Measurements from ENCODE around the gene ZNF324. TPM values are rescaled to one million over a fixed set of nuclear protein-coding genes. Genes with fewer than 3 reads are reported as not detected.
A peak's percentile ranks its signal among the peaks of the same experiment; 100 is the strongest.
"Not testable (repeated sequence)": the region's sequence is repeated elsewhere in the genome, so short reads cannot be mapped to it uniquely, and the experiment has no call there.

Gene ZNF324
- 1 to 10 TPM; 3.2 to 5.8 (median 4.2) TPM for polyA plus RNA-seq
- long read RNA-seq, donor 1, transcript ZNF324-201 (4 exons, 3,000 nt), result major isoform, 6 of 11 reads
- long read RNA-seq, donor 1, partial matches to known transcripts, result 5 of 11 reads
- long read RNA-seq, donor 1, other reads (novel, unspliced or antisense), result 0 of 11 reads
- long read RNA-seq, donor 2, partial matches to known transcripts, result 0 of 1 reads
- long read RNA-seq, donor 2, other reads (novel, unspliced or antisense), result 0 of 1 reads
- long read RNA-seq, donor 3, partial matches to known transcripts, result 5 of 6 reads
- long read RNA-seq, donor 3, other reads (novel, unspliced or antisense), result 0 of 6 reads
- long read RNA-seq, donor 4, result 0 reads
- long read RNA-seq, donor 5, partial matches to known transcripts, result 0 of 1 reads
- long read RNA-seq, donor 5, other reads (novel, unspliced or antisense), result 0 of 1 reads
- long read RNA-seq, donor 6, partial matches to known transcripts, result 0 of 1 reads
- long read RNA-seq, donor 6, other reads (novel, unspliced or antisense), result 0 of 1 reads
- long read RNA-seq, donor 7, partial matches to known transcripts, result 0 of 3 reads
- long read RNA-seq, donor 7, other reads (novel, unspliced or antisense), result 0 of 3 reads
- long read RNA-seq, donor 8, result 0 reads
- long read RNA-seq, donor 9, result 0 reads
- long read RNA-seq, donor 10, partial matches to known transcripts, result 10 of 12 reads
- long read RNA-seq, donor 10, other reads (novel, unspliced or antisense), result 0 of 12 reads

GRCh38 chr19:58466760-58467589 is at the start of gene ZNF324:
TSS of gene ZNF324 (plus strand) at chr19:58467080. CDS start at chr19:58469186, 2,106 bp downstream.
- Histone ChIP-seq H3K9me3 (ENCODE audit: control insufficient read depth in 2 of 2, insufficient read depth in 1 of 2, low read depth in 1 of 2, low read length in 1 of 2) (no peaks in the 10 kb centered on the region), H3K4me1 (ENCODE audit: control insufficient read depth in 3 of 3, insufficient read depth in 2 of 3, low read depth in 1 of 3, low read length in 2 of 3) (peaks cover 0 to 10% (median 0%) of the 10 kb centered on the region in 3 donors), H3K4me3 (ENCODE audit: low read depth in 1 of 3, low read length in 3 of 3) (peak within 1 kb of the TSS; percentile 71 to 100 (median 87)), H3K36me3 (ENCODE audit: control insufficient read depth in 3 of 3, insufficient read depth in 2 of 3, low read depth in 1 of 3, low read length in 3 of 3) (peaks cover 0 to 25% (median 0%) of the 10 kb centered on the region in 3 donors), H3K27me3 (ENCODE audit: control insufficient read depth in 3 of 3, insufficient read depth in 3 of 3, low read length in 3 of 3) (no peaks in the 10 kb centered on the region), H3K27ac (ENCODE audit: low read depth in 1 of 3, low read length in 2 of 3) (peak within 1 kb of the TSS; percentile 38 to 77 (median 60))
- WGBS, 3 donors, result 0% methylated on average over 78 to 92 of the region's 92 CpGs
- FAIRE-seq (no peak), DNase-seq (peak; percentile 97 to 99)

GRCh38 chr19:58428617-58429016 is 38.3 kb upstream of the ZNF324 start:
- H3K27ac ChIP-seq (ENCODE audit: low read depth in 1 of 3, low read length in 2 of 3), result no peak overlapping the region
- WGBS, 3 donors, result 64 to 79% (median 78%) methylated on average over 1 of the region's 1 CpG
- no peak for FAIRE-seq
- no peaks in the 10 kb centered on the region for H3K27me3 ChIP-seq (ENCODE audit: control insufficient read depth in 3 of 3, insufficient read depth in 3 of 3, low read length in 3 of 3)
- no peaks in the 10 kb centered on the region for H3K4me1 ChIP-seq (ENCODE audit: control insufficient read depth in 3 of 3, insufficient read depth in 2 of 3, low read depth in 1 of 3, low read length in 2 of 3)
- H3K4me3 ChIP-seq (ENCODE audit: low read depth in 1 of 3, low read length in 3 of 3), result no peak overlapping the region
- H3K9me3 ChIP-seq (ENCODE audit: control insufficient read depth in 2 of 2, insufficient read depth in 1 of 2, low read depth in 1 of 2, low read length in 1 of 2), result peaks cover 3 to 87% of the 10 kb centered on the region in 2 donors
- no peak for DNase-seq
- peaks cover 0 to 5% (median under 1%) of the 10 kb centered on the region in 3 donors for H3K36me3 ChIP-seq (ENCODE audit: control insufficient read depth in 3 of 3, insufficient read depth in 2 of 3, low read depth in 1 of 3, low read length in 3 of 3)

GRCh38 chr19:58429745-58430144 is 37.1 kb upstream of the ZNF324 start:
- Histone ChIP-seq H3K27ac (ENCODE audit: low read depth in 1 of 3, low read length in 2 of 3) (no peak overlapping the region), H3K36me3 (ENCODE audit: control insufficient read depth in 3 of 3, insufficient read depth in 2 of 3, low read depth in 1 of 3, low read length in 3 of 3) (peaks cover 6 to 15% (median 12%) of the 10 kb centered on the region in 3 donors), H3K27me3 (ENCODE audit: control insufficient read depth in 3 of 3, insufficient read depth in 3 of 3, low read length in 3 of 3) (no peaks in the 10 kb centered on the region), H3K9me3 (ENCODE audit: control insufficient read depth in 2 of 2, insufficient read depth in 1 of 2, low read depth in 1 of 2, low read length in 1 of 2) (peaks cover 5 to 95% of the 10 kb centered on the region in 2 donors), H3K4me1 (ENCODE audit: control insufficient read depth in 3 of 3, insufficient read depth in 2 of 3, low read depth in 1 of 3, low read length in 2 of 3) (no peaks in the 10 kb centered on the region), H3K4me3 (ENCODE audit: low read depth in 1 of 3, low read length in 3 of 3) (no peak overlapping the region)
- no peak for FAIRE-seq
- DNase-seq, result no peak

- H3K4me3 ChIP-seq (ENCODE audit: low read depth in 1 of 3, low read length in 3 of 3), result no peak overlapping the region
- H3K4me1 ChIP-seq (ENCODE audit: control insufficient read depth in 3 of 3, insufficient read depth in 2 of 3, low read depth in 1 of 3, low read length in 2 of 3), result peaks cover 0 to 3% (median 0%) of the 10 kb centered on the region in 3 donors
- H3K36me3 ChIP-seq (ENCODE audit: control insufficient read depth in 3 of 3, insufficient read depth in 2 of 3, low read depth in 1 of 3, low read length in 3 of 3), result peaks cover 6 to 47% (median 23%) of the 10 kb centered on the region in 3 donors
- 97 to 100% (median 98%) methylated on average over 2 of the region's 2 CpGs for WGBS, 3 donors
- FAIRE-seq (no peak), DNase-seq (no peak)
- H3K9me3 ChIP-seq (ENCODE audit: control insufficient read depth in 2 of 2, insufficient read depth in 1 of 2, low read depth in 1 of 2, low read length in 1 of 2), result peaks cover 9 to 96% of the 10 kb centered on the region in 2 donors
- H3K27ac ChIP-seq (ENCODE audit: low read depth in 1 of 3, low read length in 2 of 3), result no peak overlapping the region
- no peaks in the 10 kb centered on the region for H3K27me3 ChIP-seq (ENCODE audit: control insufficient read depth in 3 of 3, insufficient read depth in 3 of 3, low read length in 3 of 3)
Measured at GRCh38 chr19:58434217-58434616, 32.7 kb upstream of the ZNF324 start.

GRCh38 chr19:58439576-58440554 is 27.0 kb upstream of the ZNF324 start, which contains the start of gene ZNF132:
TSS of gene ZNF132 (minus strand) at chr19:58440153. CDS start at chr19:58439821, 332 bp downstream.
- Histone ChIP-seq H3K27me3 (ENCODE audit: control insufficient read depth in 3 of 3, insufficient read depth in 3 of 3, low read length in 3 of 3) (peaks cover 0 to 3% (median 0%) of the 10 kb centered on the region in 3 donors), H3K36me3 (ENCODE audit: control insufficient read depth in 3 of 3, insufficient read depth in 2 of 3, low read depth in 1 of 3, low read length in 3 of 3) (peaks cover 0 to 31% (median 10%) of the 10 kb centered on the region in 3 donors), H3K9me3 (ENCODE audit: control insufficient read depth in 2 of 2, insufficient read depth in 1 of 2, low read depth in 1 of 2, low read length in 1 of 2) (peaks cover 3 to 56% of the 10 kb centered on the region in 2 donors), H3K27ac (ENCODE audit: low read depth in 1 of 3, low read length in 2 of 3) (peak within 1 kb of the TSS in 2 of 3 donors; percentile 54 to 84), H3K4me3 (ENCODE audit: low read depth in 1 of 3, low read length in 3 of 3) (peak within 1 kb of the TSS; percentile 49 to 75 (median 58)), H3K4me1 (ENCODE audit: control insufficient read depth in 3 of 3, insufficient read depth in 2 of 3, low read depth in 1 of 3, low read length in 2 of 3) (peaks cover 0 to 13% (median 2%) of the 10 kb centered on the region in 3 donors)
- WGBS, 3 donors, result 6 to 12% (median 10%) methylated on average over 57 to 59 of the region's 59 CpGs
- DNase-seq (peak; percentile 99 to 100), FAIRE-seq (no peak)

GRCh38 chr19:58440556-58440955 is 26.3 kb upstream of the ZNF324 start:
- Histone ChIP-seq H3K27me3 (ENCODE audit: control insufficient read depth in 3 of 3, insufficient read depth in 3 of 3, low read length in 3 of 3) (peaks cover 0 to 3% (median 0%) of the 10 kb centered on the region in 3 donors), H3K4me3 (ENCODE audit: low read depth in 1 of 3, low read length in 3 of 3) (peak overlapping the region; percentile 35 to 75 (median 58)), H3K27ac (ENCODE audit: low read depth in 1 of 3, low read length in 2 of 3) (peak overlapping the region in 2 of 3 donors; percentile 33 to 67), H3K4me1 (ENCODE audit: control insufficient read depth in 3 of 3, insufficient read depth in 2 of 3, low read depth in 1 of 3, low read length in 2 of 3) (peaks cover 0 to 13% (median 2%) of the 10 kb centered on the region in 3 donors), H3K9me3 (ENCODE audit: control insufficient read depth in 2 of 2, insufficient read depth in 1 of 2, low read depth in 1 of 2, low read length in 1 of 2) (peaks cover 0 to 50% of the 10 kb centered on the region in 2 donors), H3K36me3 (ENCODE audit: control insufficient read depth in 3 of 3, insufficient read depth in 2 of 3, low read depth in 1 of 3, low read length in 3 of 3) (peaks cover 0 to 27% (median 7%) of the 10 kb centered on the region in 3 donors)
- WGBS, 3 donors, result 16 to 47% (median 36%) methylated on average over 23 to 31 of the region's 31 CpGs
- no peak for DNase-seq
- FAIRE-seq, result no peak

- not testable (repeated sequence) for DNase-seq; FAIRE-seq; H3K27ac ChIP-seq (ENCODE audit: low read depth in 1 of 3, low read length in 2 of 3); H3K36me3 ChIP-seq (ENCODE audit: control insufficient read depth in 3 of 3, insufficient read depth in 2 of 3, low read depth in 1 of 3, low read length in 3 of 3); H3K4me3 ChIP-seq (ENCODE audit: low read depth in 1 of 3, low read length in 3 of 3); H3K27me3 ChIP-seq (ENCODE audit: control insufficient read depth in 3 of 3, insufficient read depth in 3 of 3, low read length in 3 of 3)
- WGBS, 3 donors, result 90 to 91% (median 91%) methylated on average over 7 of the region's 7 CpGs
- Histone ChIP-seq H3K4me1 (ENCODE audit: control insufficient read depth in 3 of 3, insufficient read depth in 2 of 3, low read depth in 1 of 3, low read length in 2 of 3) (peaks cover 0 to 13% (median 2%) of the 10 kb centered on the region in 3 donors), H3K9me3 (ENCODE audit: control insufficient read depth in 2 of 2, insufficient read depth in 1 of 2, low read depth in 1 of 2, low read length in 1 of 2) (peaks cover 0 to 26% of the 10 kb centered on the region in 2 donors)
Measured at GRCh38 chr19:58442986-58443385, 23.9 kb upstream of the ZNF324 start.
